ENCODE results near the gene DCN.

Gene DCN

DNA sequence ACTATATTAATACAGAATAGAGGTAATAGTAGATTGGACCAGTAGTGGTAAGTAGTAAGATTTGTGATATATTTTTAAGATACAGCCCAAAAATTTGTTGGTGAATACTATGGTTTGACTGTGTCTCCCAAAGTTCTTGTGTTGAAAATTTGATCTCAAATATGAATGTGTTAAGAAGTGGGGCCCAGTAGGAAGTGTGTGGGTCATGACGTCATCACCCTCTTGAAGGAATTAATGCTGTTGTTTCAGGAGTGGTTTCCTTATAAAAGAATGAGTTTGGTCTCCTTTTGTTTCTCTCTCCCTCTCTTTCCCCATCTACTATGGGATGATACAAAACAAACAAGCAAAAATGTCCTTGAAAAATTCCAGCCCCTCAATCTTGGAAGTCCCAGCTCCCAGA is 87.7 kb downstream of the DCN start:
- no peak for DNase-seq (ENCODE audit: extremely low read depth, low read depth)
- TF ChIP-seq CTCF (IDR thresholded peaks at IDR 0.05; ENCODE audit: low read depth, low read length): no peak

- no peak for TF ChIP-seq CTCF (IDR thresholded peaks at IDR 0.05; ENCODE audit: low read depth, low read length)
- DNase-seq (ENCODE audit: extremely low read depth, low read depth): no peak
Measured at GRCh38 chr12:91094032-91094662, 88.5 kb downstream of the DCN start.

GRCh38 chr12:91093341-91093740 is 89.3 kb downstream of the DCN start:
- no peak for TF ChIP-seq CTCF (IDR thresholded peaks at IDR 0.05; ENCODE audit: low read depth, low read length)
- DNase-seq (ENCODE audit: extremely low read depth, low read depth): no peak

GRCh38 chr12:91091916-91092715 is 90.5 kb downstream of the DCN start:
- no peak for TF ChIP-seq CTCF (IDR thresholded peaks at IDR 0.05; ENCODE audit: low read depth, low read length)
- DNase-seq (ENCODE audit: extremely low read depth, low read depth): no peak
